OCI-LY1 (cell line): ENCODE measurements around the gene RAPGEF4.

Experiments
- CTCF ChIP-seq: fragments of 200-600 bp; sonication (generic), shearing (Covaris generic); IDR thresholded peaks from 2 replicates; pipeline ENCODE4 v1.5.1; 2017; ENCODE audit warnings: mild to moderate bottlenecking, antibody characterized with exemption, low read length, moderate library complexity, mixed read lengths
- EZH2 ChIP-seq: fragments of 200-600 bp; sonication (generic), shearing (Covaris generic); IDR thresholded peaks from 2 replicates; pipeline ENCODE4 v1.8.0; 2017; ENCODE audit warnings: borderline replicate concordance, mixed run types, mild to moderate bottlenecking, antibody characterized with exemption, low read length, moderate library complexity, mixed read lengths

- TF ChIP-seq CTCF, result no peak
- TF ChIP-seq EZH2, result no peak
Observed at GRCh38 chr2:172713365-172713875, 22.2 kb upstream of the RAPGEF4 start.
